Activated CD4-positive, alpha-beta T cell treated with anti-CD3 and anti-CD28 coated beads for 36 hours (primary cell): ENCODE results near the gene LRRC66. TPM values are rescaled to one million over a fixed set of nuclear protein-coding genes. Genes with fewer than 3 reads are reported as not detected.
A peak's percentile ranks its signal among the peaks of the same experiment; 100 is the strongest.

Experiments used
- ATAC-seq: fragments of 200-7000 bp; cut with Tn5 transposase; one replicate; pipeline ENCODE4 v1.10.0; 2021; ENCODE audit warnings: mild to moderate bottlenecking, moderate library complexity
- CTCF ChIA-PET: fragments of 350-600 bp; sonication (Branson Sonifier 250); formaldehyde crosslinking; loops from one replicate; lab custom pipeline; 2021; ENCODE audit warnings: antibody characterized with exemption; lab: Charles Lee
- POLR2A ChIA-PET: fragments of 350-600 bp; sonication (Branson Sonifier 250); formaldehyde crosslinking; loops from one replicate; lab custom pipeline; 2021; ENCODE audit warnings: antibody characterized with exemption, inconsistent platforms; lab: Charles Lee
- DNase-seq: peaks from one replicate; pipeline ENCODE4 v3.0.0-alpha.2; 2020
- H3K27ac Mint-ChIP-seq: one replicate; pipeline ENCODE4 v1.8.0; 2021; ENCODE audit warnings: mixed read lengths
- H3K27me3 Mint-ChIP-seq: one replicate; pipeline ENCODE4 v1.8.0; 2021; ENCODE audit warnings: mixed read lengths
- H3K36me3 Mint-ChIP-seq: one replicate; pipeline ENCODE4 v1.8.0; 2021; ENCODE audit warnings: low read depth, mixed read lengths
- H3K4me1 Mint-ChIP-seq: one replicate; pipeline ENCODE4 v1.8.0; 2021; ENCODE audit warnings: mixed read lengths
- H3K4me3 Mint-ChIP-seq: one replicate; pipeline ENCODE4 v1.8.0; 2021; ENCODE audit warnings: mild to moderate bottlenecking, moderate library complexity, mixed read lengths
- H3K9me3 Mint-ChIP-seq: one replicate; pipeline ENCODE4 v1.8.0; 2021; ENCODE audit warnings: low read depth, mixed read lengths
- intact Hi-C, 2 experiments: fragments of 100-400 bp; cut with DNase I in 1 of 2; cut with micrococcal nuclease in 1 of 2; formaldehyde crosslinking; loops; one replicate each; pipeline versions ENCODE4 v1.14.2 to v1.15.1; 2022 to 2024; cut with DNase I, micrococcal nuclease
- total RNA-seq, 2 experiments: library from RNA; stranded (reverse); gene quantifications; one replicate each; pipeline ENCODE4 v1.2.3, GENCODE V29; 2021

LRRC66 gene
- total RNA-seq, 2 experiments from 2014 or later, result 0.14 to 0.16 TPM

- H3K9me3 Mint-ChIP-seq, result no peaks in the 10 kb centered on the region
- CTCF ChIA-PET, result no interaction called here
- H3K27ac Mint-ChIP-seq, result no peak overlapping the region
- H3K4me1 Mint-ChIP-seq, result no peaks in the 10 kb centered on the region
- ATAC-seq, result no peak
- DNase-seq, result no peak
- H3K36me3 Mint-ChIP-seq, result no peaks in the 10 kb centered on the region
- peaks cover 40% of the 10 kb centered on the region for H3K27me3 Mint-ChIP-seq
- no peak overlapping the region for H3K4me3 Mint-ChIP-seq
- POLR2A ChIA-PET, result no interaction called here
- intact Hi-C loops, result no loop called here
Observed at GRCh38 chr4:52045028-52045427, 24.9 kb upstream of the LRRC66 start.

DNA sequence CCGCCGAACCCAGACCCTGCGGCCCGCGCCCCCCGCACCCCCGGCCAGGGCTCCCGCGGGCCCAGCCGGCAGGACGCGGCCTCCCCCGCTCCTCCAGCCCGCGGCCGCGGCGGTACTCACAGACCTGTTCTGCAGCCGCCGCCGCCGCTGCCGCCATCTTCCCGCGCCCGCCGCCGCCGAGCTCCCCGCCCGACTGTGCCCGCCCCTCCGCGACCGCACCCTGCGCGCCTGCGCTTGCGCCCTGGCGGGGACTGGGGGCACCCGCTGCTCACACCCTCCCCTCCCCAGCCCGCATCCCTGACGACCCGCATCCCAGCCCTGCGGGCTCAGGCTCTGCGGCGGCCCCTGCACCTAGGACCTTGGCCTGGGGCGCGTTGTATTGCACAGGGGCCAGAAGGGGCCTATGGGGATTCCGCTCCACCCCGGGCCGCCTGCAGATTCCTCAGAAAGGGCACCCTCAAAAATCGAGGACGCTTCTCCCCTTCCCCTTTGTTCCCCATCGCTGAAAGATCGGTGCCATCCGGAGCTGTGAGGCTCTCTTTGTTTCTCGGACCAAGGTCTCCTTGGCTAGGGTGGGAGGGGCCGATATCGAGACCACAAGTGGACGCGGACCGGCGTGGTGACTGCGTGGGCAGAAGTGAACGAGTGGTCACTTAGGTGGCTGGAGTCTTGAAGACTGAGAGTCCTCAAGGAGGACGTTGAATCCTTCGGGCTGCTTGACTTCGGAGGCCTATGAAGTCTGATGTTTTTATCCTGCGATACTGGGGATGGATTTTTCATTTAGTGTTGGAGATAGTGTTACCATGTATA is 18.1 kb upstream of the LRRC66 start, which contains the start of gene SGCB:
SGCB (minus strand) TSS at position 197 of the 810 bp plus-strand sequence; CDS start at position 157, 40 bp downstream.
- ChIA-PET POLR2A (interaction anchor here (0.7 to 1.0 kb wide), 2 partner anchors 195 to 646 kb away, joined by 3 to 6 read pairs; partner anchors contain the start of gene DCUN1D4), CTCF (interaction anchor here (0.5 to 1.2 kb wide), 2 partner anchors 16 to 27 kb away, joined by 3 to 4 read pairs; no protein-coding TSS in a partner anchor)
- H3K4me3 Mint-ChIP-seq, result peak within 1 kb of the TSS; percentile 78
- H3K27me3 Mint-ChIP-seq, result peaks cover 12% of the 10 kb centered on the region
- ATAC-seq (peak; percentile 96), DNase-seq (peak; percentile 85)
- H3K4me1 Mint-ChIP-seq, result peaks cover 26% of the 10 kb centered on the region
- no peaks in the 10 kb centered on the region for H3K36me3 Mint-ChIP-seq
- intact Hi-C loops, result loop anchor here (1.0 to 5.0 kb wide), 3 partner anchors 195 to 674 kb away; partner anchors contain the start of gene DCUN1D4 (in 2 of the 2)
- no peaks in the 10 kb centered on the region for H3K9me3 Mint-ChIP-seq
- H3K27ac Mint-ChIP-seq, result peak within 1 kb of the TSS; percentile 75

DNA sequence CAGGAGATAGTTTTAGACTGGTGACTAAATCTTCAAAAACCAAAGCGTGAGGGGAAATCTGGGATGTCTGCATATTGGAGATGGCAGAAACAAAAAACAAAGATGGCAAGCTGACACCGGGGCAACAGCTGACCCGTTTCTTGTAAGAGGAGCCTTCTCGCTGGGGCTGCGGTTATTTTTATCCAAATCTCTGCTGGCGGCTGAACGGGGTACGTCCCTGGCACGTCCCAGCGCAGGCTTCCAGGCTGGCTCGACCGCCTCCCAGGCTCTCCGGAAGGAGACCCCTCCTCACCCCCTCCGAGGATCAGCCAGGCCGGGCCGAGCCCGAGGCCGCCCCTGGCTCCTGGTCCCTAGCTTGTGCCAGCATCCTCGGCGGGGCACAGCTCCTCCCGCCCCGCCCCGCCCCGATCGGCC is 17.5 kb upstream of the LRRC66 start:
- ChIA-PET CTCF (interaction anchor here (0.6 to 1.2 kb wide), 2 partner anchors 16 to 1333 kb away, joined by 3 to 4 read pairs; no protein-coding TSS in a partner anchor), POLR2A (interaction anchor here (1.0 kb wide), 1 partner anchor 195 kb away, joined by 6 read pairs; the partner anchor contains the start of gene DCUN1D4)
- peak; percentile 56 for DNase-seq
- Mint-ChIP-seq H3K4me3 (peak overlapping the region; percentile 78), H3K27ac (peak overlapping the region; percentile 75), H3K9me3 (no peaks in the 10 kb centered on the region), H3K27me3 (peaks cover 8% of the 10 kb centered on the region), H3K4me1 (peaks cover 26% of the 10 kb centered on the region), H3K36me3 (no peaks in the 10 kb centered on the region)
- ATAC-seq, result peak; percentile 54
- intact Hi-C loops, result loop anchor here (1.0 to 5.0 kb wide), 3 partner anchors 194 to 675 kb away; partner anchors contain the start of gene DCUN1D4 (in 2 of the 2)

- no peaks in the 10 kb centered on the region for H3K36me3 Mint-ChIP-seq
- ChIA-PET POLR2A (no interaction called here), CTCF (interaction anchor here (0.6 to 1.7 kb wide), 2 partner anchors 11 to 1333 kb away, joined by 3 to 8 read pairs; no protein-coding TSS in a partner anchor)
- H3K9me3 Mint-ChIP-seq, result no peaks in the 10 kb centered on the region
- peaks cover 3% of the 10 kb centered on the region for H3K27me3 Mint-ChIP-seq
- DNase-seq (no peak), ATAC-seq (no peak)
- intact Hi-C loops, result loop anchor here in 1 of 2 experiments (5.0 kb wide), 1 partner anchor 195 kb away; the partner anchor contains the start of gene DCUN1D4
- peaks cover 26% of the 10 kb centered on the region for H3K4me1 Mint-ChIP-seq
- H3K27ac Mint-ChIP-seq, result peak overlapping the region; percentile 75
- peak overlapping the region; percentile 78 for H3K4me3 Mint-ChIP-seq
Observed at GRCh38 chr4:52036886-52037530, 16.8 kb upstream of the LRRC66 start.

DNA sequence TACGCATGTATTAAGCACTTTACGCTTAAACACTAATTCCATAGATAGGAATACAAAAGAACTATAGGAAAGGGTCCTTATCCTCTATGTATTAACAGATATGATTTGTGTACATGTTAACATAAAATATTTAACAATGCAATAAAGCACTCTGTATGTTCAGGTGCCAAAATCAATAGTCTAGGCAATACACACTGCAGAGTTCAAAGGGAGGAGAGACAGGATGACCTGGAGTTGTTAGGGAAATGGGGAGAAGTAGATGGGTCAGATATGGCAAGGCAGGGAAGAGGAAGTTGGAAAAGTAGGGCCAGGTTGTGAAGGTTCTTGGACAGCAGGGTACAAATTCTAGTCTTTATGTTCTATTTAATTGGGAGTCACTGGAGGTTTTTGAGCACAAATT is 15.0 kb upstream of the LRRC66 start:
- CTCF ChIA-PET, result no interaction called here
- Mint-ChIP-seq H3K9me3 (no peaks in the 10 kb centered on the region), H3K36me3 (peaks cover 2% of the 10 kb centered on the region), H3K27me3 (no peaks in the 10 kb centered on the region), H3K4me1 (peaks cover 26% of the 10 kb centered on the region), H3K4me3 (no peak overlapping the region), H3K27ac (no peak overlapping the region)
- POLR2A ChIA-PET, result no interaction called here
- intact Hi-C loops, result loop anchor here in 1 of 2 experiments (5.0 kb wide), 1 partner anchor 193 kb away; the partner anchor contains the start of gene DCUN1D4
- no peak for ATAC-seq
- DNase-seq, result no peak

DNA sequence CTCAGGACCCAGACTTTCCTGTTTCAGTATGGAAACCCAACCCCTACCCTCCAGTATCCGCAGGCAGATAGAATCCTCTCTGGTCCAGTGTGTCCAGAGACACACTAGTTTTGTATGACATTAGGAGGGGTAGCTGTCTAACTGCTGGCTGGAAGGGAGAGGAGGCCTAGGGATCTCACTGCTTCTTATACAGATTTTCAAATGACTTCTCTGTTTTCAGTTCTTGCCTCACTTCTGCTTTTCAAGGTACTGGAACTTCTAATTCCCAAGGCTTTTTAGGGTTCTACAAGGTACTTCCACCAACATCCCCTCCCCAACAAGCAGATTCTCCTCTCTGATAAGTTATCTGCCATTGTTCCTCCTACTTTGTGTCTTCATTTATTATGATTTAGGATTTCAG is 11.8 kb upstream of the LRRC66 start:
- Mint-ChIP-seq H3K4me3 (no peak overlapping the region), H3K27ac (no peak overlapping the region), H3K9me3 (no peaks in the 10 kb centered on the region), H3K27me3 (no peaks in the 10 kb centered on the region), H3K4me1 (peaks cover 14% of the 10 kb centered on the region), H3K36me3 (peaks cover 11% of the 10 kb centered on the region)
- CTCF ChIA-PET, result no interaction called here
- ATAC-seq (no peak), DNase-seq (no peak)
- intact Hi-C loops, result no loop called here
- POLR2A ChIA-PET, result no interaction called here

- ChIA-PET POLR2A (no interaction called here), CTCF (interaction anchor here (0.9 kb wide), 1 partner anchor 14 kb away, joined by 4 read pairs; no protein-coding TSS in a partner anchor)
- H3K4me1 Mint-ChIP-seq, result no peaks in the 10 kb centered on the region
- no peak overlapping the region for H3K27ac Mint-ChIP-seq
- H3K9me3 Mint-ChIP-seq, result no peaks in the 10 kb centered on the region
- H3K4me3 Mint-ChIP-seq, result no peak overlapping the region
- ATAC-seq (no peak), DNase-seq (no peak)
- peaks cover 15% of the 10 kb centered on the region for H3K36me3 Mint-ChIP-seq
- intact Hi-C loops, result no loop called here
- no peaks in the 10 kb centered on the region for H3K27me3 Mint-ChIP-seq
Observed at GRCh38 chr4:52028970-52029369, 8.8 kb upstream of the LRRC66 start.

- ChIA-PET CTCF (no interaction called here), POLR2A (no interaction called here)
- Mint-ChIP-seq H3K36me3 (no peaks in the 10 kb centered on the region), H3K27me3 (no peaks in the 10 kb centered on the region), H3K4me1 (peaks cover 3% of the 10 kb centered on the region), H3K4me3 (no peak overlapping the region), H3K27ac (no peak overlapping the region), H3K9me3 (no peaks in the 10 kb centered on the region)
- no peak for ATAC-seq
- intact Hi-C loops, result no loop called here
- no peak for DNase-seq
Observed at GRCh38 chr4:52017814-52018213, 2.3 kb downstream of the LRRC66 start.

DNA sequence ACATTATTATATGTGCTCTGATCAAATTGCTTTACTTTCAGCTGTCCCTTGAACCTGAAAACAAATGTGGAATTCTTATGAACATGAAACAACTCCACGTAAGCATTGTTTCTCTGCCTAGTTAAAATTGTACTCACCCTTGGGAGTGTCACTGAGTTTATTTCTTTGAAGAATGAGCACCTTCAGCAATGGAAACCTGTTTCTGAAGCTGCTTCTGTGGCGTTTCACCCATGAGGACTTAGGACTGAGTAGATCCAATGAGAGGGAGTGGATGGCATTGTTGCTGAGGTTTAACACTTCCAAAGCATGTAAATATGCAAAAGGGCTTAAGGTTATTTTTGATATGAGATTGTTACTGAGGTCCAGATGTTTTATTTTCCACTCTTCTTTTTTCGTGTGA is 3.2 kb downstream of the LRRC66 start:
- no peaks in the 10 kb centered on the region for H3K36me3 Mint-ChIP-seq
- intact Hi-C loops, result no loop called here
- ChIA-PET CTCF (interaction anchor here (0.8 kb wide), 1 partner anchor 9 kb away, joined by 3 read pairs; no protein-coding TSS in a partner anchor), POLR2A (no interaction called here)
- ATAC-seq (no peak), DNase-seq (no peak)
- H3K27ac Mint-ChIP-seq, result no peak overlapping the region
- no peak overlapping the region for H3K4me3 Mint-ChIP-seq
- no peaks in the 10 kb centered on the region for H3K27me3 Mint-ChIP-seq
- H3K4me1 Mint-ChIP-seq, result peaks cover 3% of the 10 kb centered on the region
- H3K9me3 Mint-ChIP-seq, result no peaks in the 10 kb centered on the region

DNA sequence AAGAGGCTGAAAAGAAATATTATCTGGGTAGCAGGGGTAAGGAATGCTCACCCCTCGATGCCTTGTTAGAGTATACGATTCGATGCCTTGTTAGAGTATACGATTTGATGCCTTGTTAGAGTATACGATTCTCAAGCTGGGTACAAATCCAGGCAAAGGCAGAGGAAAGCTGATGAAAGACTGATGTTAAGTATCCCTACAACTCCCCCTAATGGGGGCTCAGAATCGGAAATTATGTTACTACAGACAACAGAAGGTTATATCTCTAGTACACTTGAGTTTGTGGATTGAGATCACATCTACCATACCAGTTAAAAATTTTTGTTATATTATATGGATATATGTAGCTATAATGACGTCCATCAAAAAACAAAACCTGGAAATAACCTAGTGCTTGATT is 4.8 kb downstream of the LRRC66 start:
- ATAC-seq (no peak), DNase-seq (no peak)
- Mint-ChIP-seq H3K27me3 (no peaks in the 10 kb centered on the region), H3K9me3 (no peaks in the 10 kb centered on the region), H3K4me1 (peaks cover 3% of the 10 kb centered on the region), H3K27ac (no peak overlapping the region), H3K4me3 (no peak overlapping the region), H3K36me3 (no peaks in the 10 kb centered on the region)
- CTCF ChIA-PET, result interaction anchor here (0.6 to 1.2 kb wide), 4 partner anchors 14 to 539 kb away, joined by 3 to 4 read pairs (median 4); no protein-coding TSS in a partner anchor
- POLR2A ChIA-PET, result no interaction called here
- intact Hi-C loops, result no loop called here

GRCh38 chr4:52014903-52015302 is 5.3 kb downstream of the LRRC66 start:
- ATAC-seq, result no peak
- intact Hi-C loops, result no loop called here
- CTCF ChIA-PET, result interaction anchor here (0.6 to 1.2 kb wide), 3 partner anchors 14 to 184 kb away, joined by 3 to 4 read pairs (median 4); no protein-coding TSS in a partner anchor

More at GRCh38 chr4:52014903-52015302, 5.3 kb downstream of the LRRC66 start:
- no peak overlapping the region for H3K27ac Mint-ChIP-seq
- peaks cover 1% of the 10 kb centered on the region for H3K4me1 Mint-ChIP-seq
- POLR2A ChIA-PET, result no interaction called here
- no peaks in the 10 kb centered on the region for H3K36me3 Mint-ChIP-seq
- H3K9me3 Mint-ChIP-seq, result no peaks in the 10 kb centered on the region
- DNase-seq, result no peak
- no peaks in the 10 kb centered on the region for H3K27me3 Mint-ChIP-seq
- no peak overlapping the region for H3K4me3 Mint-ChIP-seq
